Bronchial epithelial cell (primary cell): ENCODE measurements around the gene SEMA3E. TPM values are rescaled to one million over a fixed set of nuclear protein-coding genes. Genes with fewer than 3 reads are reported as not detected.
"Not testable (repeated sequence)": the region's sequence is repeated elsewhere in the genome, so short reads cannot be mapped to it uniquely, and the experiment has no call there.

Source experiments
- DNase-seq: peaks from one replicate; pipeline ENCODE4 v3.0.0-alpha.2; 2010; ENCODE audit warnings: low read depth
- FAIRE-seq: peaks from 2 replicates; lab custom pipeline; 2011; peaks lifted over from hg19 to GRCh38; lab: Jason Lieb, UNC
- H3K27me3 ChIP-seq: 2 replicates; pipeline ENCODE4 v1.5.1; 2011; ENCODE audit warnings: low read length; ENCODE audit not compliant: control insufficient read depth, insufficient read depth
- H3K36me3 ChIP-seq: 2 replicates; pipeline ENCODE4 v1.5.1; 2011; ENCODE audit warnings: low read length; ENCODE audit not compliant: control insufficient read depth, insufficient read depth
- H3K4me3 ChIP-seq: 2 replicates; pipeline ENCODE4 v1.5.1; 2011; ENCODE audit warnings: mild to moderate bottlenecking, low read depth, low read length, control low read depth
- CTCF ChIP-seq: IDR thresholded peaks from 2 replicates; pipeline ENCODE4 v1.5.1; 2011; ENCODE audit warnings: mild to moderate bottlenecking, moderate library complexity, low read length, control low read depth, inconsistent platforms; ENCODE audit not compliant: insufficient read depth, severe bottlenecking
- total RNA-seq: library from RNA; depleted of rRNA; stranded (reverse); fragments of >200 nt; gene quantifications from 2 replicates; pipeline ENCODE4 v1.2.1, GENCODE V29; 2014

SEMA3E gene
- total RNA-seq, 1 donor from 2014 or later, result under 0.01 TPM

GRCh38 chr7:83677180-83677866 lies 28.4 kb upstream of the SEMA3E start:
- peaks cover 1% of the 10 kb centered on the region for H3K27me3 ChIP-seq
- FAIRE-seq (no peak), DNase-seq (peak; percentile 93)
- TF ChIP-seq CTCF, result no peak
- no peaks in the 10 kb centered on the region for H3K36me3 ChIP-seq
- no peak overlapping the region for H3K4me3 ChIP-seq

- not testable (repeated sequence) for H3K4me3 ChIP-seq, H3K27me3 ChIP-seq, DNase-seq, FAIRE-seq, H3K36me3 ChIP-seq
Measured at GRCh38 chr7:83673291-83673690, 24.4 kb upstream of the SEMA3E start.

GRCh38 chr7:83672157-83672556 lies 23.2 kb upstream of the SEMA3E start:
- no peak for FAIRE-seq

GRCh38 chr7:83663131-83663530 lies 14.2 kb upstream of the SEMA3E start:
- DNase-seq (no peak), FAIRE-seq (no peak)
- no peaks in the 10 kb centered on the region for H3K36me3 ChIP-seq
- no peak overlapping the region for H3K4me3 ChIP-seq
- no peaks in the 10 kb centered on the region for H3K27me3 ChIP-seq
- TF ChIP-seq CTCF, result no peak

More at GRCh38 chr7:83672157-83672556, 23.2 kb upstream of the SEMA3E start:
- Histone ChIP-seq H3K4me3 (no peak overlapping the region), H3K36me3 (no peaks in the 10 kb centered on the region), H3K27me3 (no peaks in the 10 kb centered on the region)
- no peak for DNase-seq
- TF ChIP-seq CTCF, result no peak

- DNase-seq (no peak), FAIRE-seq (no peak)
- H3K36me3 ChIP-seq, result no peaks in the 10 kb centered on the region
- TF ChIP-seq CTCF, result no peak
- H3K4me3 ChIP-seq, result no peak overlapping the region
- H3K27me3 ChIP-seq, result no peaks in the 10 kb centered on the region
Measured at GRCh38 chr7:83658126-83658525, 9.2 kb upstream of the SEMA3E start.

GRCh38 chr7:83655951-83656556 lies 7.1 kb upstream of the SEMA3E start:
- Histone ChIP-seq H3K27me3 (no peaks in the 10 kb centered on the region), H3K4me3 (no peak overlapping the region), H3K36me3 (no peaks in the 10 kb centered on the region)
- FAIRE-seq (no peak), DNase-seq (peak; percentile 63)
- TF ChIP-seq CTCF, result peak; percentile 72
